Endothelial cell of umbilical vein (primary cell): ENCODE results near the gene SCAI. TPM values are rescaled to one million over a fixed set of nuclear protein-coding genes. Genes with fewer than 3 reads are reported as not detected.

Experiments used
- BruUV-seq: library from RNA; stranded (reverse); fragments of 400-500 nt; replicated peaks from 2 replicates; lab custom pipeline; 2021; lab: Mats Ljungman, UMichigan
- CTCF ChIA-PET: fragments of 300-600, 350-600 bp; sonication (Branson Sonifier 250); formaldehyde crosslinking; loops from one replicate; lab custom pipeline; 2021; ENCODE audit warnings: antibody characterized with exemption, inconsistent platforms; lab: Charles Lee
- POLR2A ChIA-PET: fragments of 300-600, 350-600 bp; sonication (Branson Sonifier 250); formaldehyde crosslinking; loops from one replicate; lab custom pipeline; 2021; ENCODE audit warnings: antibody characterized with exemption, inconsistent platforms; lab: Charles Lee
- DNase-seq: peaks from one replicate; pipeline ENCODE4 v3.0.0-alpha.2; 2011; ENCODE audit warnings: low read depth, low spot score
- FAIRE-seq: peaks from 2 replicates; lab custom pipeline; 2011; peaks lifted over from hg19 to GRCh38; lab: Jason Lieb, UNC
- H2AFZ ChIP-seq: 2 replicates; pipeline ENCODE4 v1.6.0; 2012; ENCODE audit warnings: low read depth, low read length, control low read depth, inconsistent platforms
- H3K27ac ChIP-seq: 2 replicates; pipeline ENCODE4 v1.5.1; 2011; ENCODE audit warnings: low read depth, mild to moderate bottlenecking, control low read depth, low read length, moderate library complexity; ENCODE audit not compliant: insufficient read depth
- H3K27me3 ChIP-seq, 2 experiments: 2 replicates each; pipeline versions ENCODE4 v1.6.0 to v1.6.1; 2011; ENCODE audit warnings: low read length in 2 of 2, mixed read lengths in 1 of 2; ENCODE audit not compliant: control insufficient read depth in 2 of 2, insufficient read depth in 2 of 2
- H3K36me3 ChIP-seq, 2 experiments: 2 replicates in 1 of 2; 3 replicates in 1 of 2; pipeline ENCODE4 v1.5.1; 2011; ENCODE audit warnings: low read length in 2 of 2, mild to moderate bottlenecking in 1 of 2, moderate library complexity in 1 of 2; ENCODE audit not compliant: control insufficient read depth in 2 of 2, insufficient read depth in 2 of 2; ENCODE audit errors: extremely low read depth in 1 of 2
- H3K4me1 ChIP-seq: 3 replicates; pipeline ENCODE4 v1.5.1; 2011; ENCODE audit warnings: mild to moderate bottlenecking, low read length; ENCODE audit not compliant: control insufficient read depth, insufficient read depth; ENCODE audit errors: extremely low read depth
- H3K4me2 ChIP-seq: 2 replicates; pipeline ENCODE4 v1.6.1; 2011; ENCODE audit warnings: low read length, control low read depth, mixed read lengths; ENCODE audit not compliant: insufficient read depth
- H3K4me3 ChIP-seq, 3 experiments: fragments of 200-600 bp in 1 of 3; sonication (generic), shearing (Covaris generic) in 1 of 3; replicated peaks in 1 of 3; 2 replicates each; pipeline ENCODE4 v1.5.1; 2011 to 2016; ENCODE audit warnings: control low read depth in 3 of 3, low read length in 3 of 3, mild to moderate bottlenecking in 2 of 3, inconsistent platforms in 1 of 3, low read depth in 1 of 3, moderate library complexity in 1 of 3; ENCODE audit not compliant: insufficient read depth in 1 of 3
- H3K79me2 ChIP-seq: 2 replicates; pipeline ENCODE4 v1.6.0; 2012; ENCODE audit warnings: low read length, inconsistent platforms; ENCODE audit not compliant: control insufficient read depth, insufficient read depth
- H3K9ac ChIP-seq: replicated peaks from 2 replicates; pipeline ENCODE3; 2011; ENCODE audit warnings: low read length, control low read depth; ENCODE audit not compliant: insufficient read depth; ENCODE audit errors: extremely low read depth
- H3K9me1 ChIP-seq: replicated peaks from 3 replicates; pipeline ENCODE4 v1.6.0; 2011; ENCODE audit warnings: mild to moderate bottlenecking, low read length; ENCODE audit not compliant: control insufficient read depth, insufficient read depth; ENCODE audit errors: extremely low read depth
- H3K9me3 ChIP-seq: replicated peaks from 2 replicates; pipeline ENCODE4 v1.5.1; 2012; ENCODE audit warnings: low read length, inconsistent platforms; ENCODE audit not compliant: control insufficient read depth, insufficient read depth
- H4K20me1 ChIP-seq: replicated peaks from 2 replicates; pipeline ENCODE3; 2011; ENCODE audit warnings: mild to moderate bottlenecking, low read length; ENCODE audit not compliant: control insufficient read depth, insufficient read depth; ENCODE audit errors: extremely low read depth
- CTCF ChIP-seq, 2 donors: IDR thresholded peaks; 1 replicate in 1 of 2; 2 replicates in 1 of 2; pipeline ENCODE4 v1.5.1; 2011; ENCODE audit warnings: low read length in 2 of 2, mild to moderate bottlenecking in 2 of 2, moderate library complexity in 2 of 2, control low read depth in 1 of 2, inconsistent platforms in 1 of 2, low read depth in 1 of 2; ENCODE audit not compliant: insufficient read depth in 1 of 2; ENCODE audit errors: extremely low read depth in 1 of 2
- EZH2 ChIP-seq: IDR thresholded peaks from 2 replicates; pipeline ENCODE4 v1.6.1; 2012; ENCODE audit warnings: borderline replicate concordance, low read depth, mild to moderate bottlenecking, moderate library complexity, low read length, inconsistent platforms; ENCODE audit not compliant: severe bottlenecking
- FOS ChIP-seq: IDR thresholded peaks from 2 replicates; pipeline ENCODE4 v1.6.1; 2011; ENCODE audit warnings: mild to moderate bottlenecking, low read length, moderate library complexity, borderline replicate concordance; ENCODE audit not compliant: insufficient read depth
- GATA2 ChIP-seq: IDR thresholded peaks from 2 replicates; pipeline ENCODE4 v1.7.0; 2011; ENCODE audit warnings: low read depth, mild to moderate bottlenecking, moderate library complexity, mixed read lengths, low read length; ENCODE audit not compliant: insufficient read length, insufficient read depth
- JUN ChIP-seq: IDR thresholded peaks from 2 replicates; pipeline ENCODE4 v1.6.1; 2011; ENCODE audit warnings: borderline replicate concordance, low read depth; ENCODE audit not compliant: insufficient read length, insufficient read depth
- MAX ChIP-seq: IDR thresholded peaks from 2 replicates; pipeline ENCODE4 v1.6.1; 2011; ENCODE audit not compliant: insufficient read depth, insufficient read length
- MYC ChIP-seq: IDR thresholded peaks from one replicate; pipeline ENCODE4 v1.6.1; 2011; ENCODE audit warnings: mild to moderate bottlenecking, low read depth, low read length
- POLR2A ChIP-seq: IDR thresholded peaks from 2 replicates; pipeline ENCODE4 v1.6.1; 2012; ENCODE audit warnings: low read depth, mild to moderate bottlenecking, control low read depth, low read length
- POLR2AphosphoS5 ChIP-seq: IDR thresholded peaks from 2 replicates; pipeline ENCODE4 v1.6.1; 2012; ENCODE audit warnings: low read depth, mild to moderate bottlenecking, control low read depth, low read length, moderate library complexity; ENCODE audit not compliant: insufficient read depth
- dilution Hi-C: fragments of 300-500 bp; cut with MboI; formaldehyde crosslinking; loops from one replicate; pipeline ENCODE4 v1.15.0; 2019; ENCODE audit warnings: low sequenced_read_pairs; ENCODE audit not compliant: extremely low pct_ligation_motif_present
- intact Hi-C: fragments of 100-400 bp; cut with micrococcal nuclease; formaldehyde crosslinking; loops from one replicate; pipeline ENCODE4 v1.10.0; 2022
- polyA plus RNA-seq, 4 experiments: library from polyadenylated mRNA; depleted of rRNA in 3 of 4; stranded (reverse) in 3 of 4; unstranded in 1 of 4; fragments of >200 nt; gene quantifications; 2 replicates each; pipeline versions ENCODE4 v1.2.1 to v1.2.3, GENCODE V29; 2011 to 2012; ENCODE audit warnings: missing spikeins in 1 of 4
- total RNA-seq: library from RNA; stranded (reverse); gene quantifications from 2 replicates; pipeline ENCODE4 v1.2.3, GENCODE V29; 2021

The SCAI gene
- total and polyA plus RNA-seq, 2 donors (not counting 3 experiments of a cell fraction or from before 2014, with no cell fraction given): 2.0 to 9.3 TPM

GRCh38 chr9:125147401-125147951, 4.1 kb upstream of the SCAI start:
- Histone ChIP-seq H3K36me3 (peaks cover 7 to 17% of the 10 kb centered on the region in 2 experiments), H2AFZ (no peak overlapping the region), H3K27ac (no peak overlapping the region), H3K4me2 (no peak overlapping the region), H3K27me3 (no peaks in the 10 kb centered on the region), H4K20me1 (no peaks in the 10 kb centered on the region), H3K4me3 (no peak overlapping the region), H3K9me1 (no peaks in the 10 kb centered on the region), H3K4me1 (peaks cover 3% of the 10 kb centered on the region), H3K9ac (no peak overlapping the region), H3K79me2 (no peaks in the 10 kb centered on the region), H3K9me3 (no peaks in the 10 kb centered on the region)
- intact Hi-C loops: no loop called here
- TF ChIP-seq POLR2A: no peak
- no peak for TF ChIP-seq MYC
- TF ChIP-seq MAX: no peak
- TF ChIP-seq CTCF (IDR thresholded peaks at IDR 0.05; ENCODE audit: extremely low read depth in 1 of 2, insufficient read depth in 1 of 2, low read depth in 1 of 2, low read length in 2 of 2): no peak
- TF ChIP-seq FOS: no peak
- no peak for TF ChIP-seq JUN
- TF ChIP-seq EZH2: no peak
- TF ChIP-seq POLR2AphosphoS5: no peak
- TF ChIP-seq GATA2: no peak
- no peak for FAIRE-seq
- POLR2A ChIA-PET: no interaction called here
- BruUV-seq: no TSS peak
- CTCF ChIA-PET: interaction anchor here (0.9 to 1.3 kb wide), 4 partner anchors 9 to 375 kb away, joined by 3 to 5 read pairs (median 4); partner anchors contain the start of gene WDR38
- dilution Hi-C loops: no loop called here
- peak; percentile 15 for DNase-seq
